ENCODE results near the gene ZNF138. TPM values are rescaled to one million over a fixed set of nuclear protein-coding genes. Genes with fewer than 3 reads are reported as not detected.
"Not testable (repeated sequence)": the region's sequence is repeated elsewhere in the genome, so short reads cannot be mapped to it uniquely, and the experiment has no call there.

The ZNF138 gene
- total and polyA plus RNA-seq, 3 donors from 2014 or later: 3.9 to 19.1 (median 13.1) TPM

DNA sequence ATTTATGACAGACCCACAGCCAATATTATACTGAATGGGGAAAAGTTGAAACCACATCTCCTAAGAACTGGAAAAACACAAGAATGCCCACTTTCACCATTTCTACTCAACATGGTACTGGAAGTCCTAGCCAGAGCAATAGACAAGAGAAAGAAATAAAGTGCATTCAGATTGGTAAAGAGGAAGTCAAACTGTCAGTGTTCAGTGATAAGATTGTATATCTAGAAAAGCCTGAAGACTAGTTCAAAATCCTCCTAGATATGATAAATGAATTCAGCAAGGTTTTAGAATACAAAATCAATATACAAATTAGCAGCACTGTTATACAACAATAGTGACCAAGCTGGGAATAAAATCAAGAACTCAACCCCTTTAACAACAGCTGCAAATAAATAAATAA lies 6.9 kb upstream of the ZNF138 start:
- DNase-seq: no peak
- Histone ChIP-seq H3K36me3 (ENCODE audit: low read depth, missing control alignments) (no peaks in the 10 kb centered on the region), H3K27me3 (no peaks in the 10 kb centered on the region), H3K27ac (no peak overlapping the region), H3K9me3 (no peaks in the 10 kb centered on the region), H3K4me3 (no peak overlapping the region), H3K4me1 (no peaks in the 10 kb centered on the region)
- no peak for TF ChIP-seq POLR2A (IDR thresholded peaks at IDR 0.05)
- TF ChIP-seq, protein P1, sequence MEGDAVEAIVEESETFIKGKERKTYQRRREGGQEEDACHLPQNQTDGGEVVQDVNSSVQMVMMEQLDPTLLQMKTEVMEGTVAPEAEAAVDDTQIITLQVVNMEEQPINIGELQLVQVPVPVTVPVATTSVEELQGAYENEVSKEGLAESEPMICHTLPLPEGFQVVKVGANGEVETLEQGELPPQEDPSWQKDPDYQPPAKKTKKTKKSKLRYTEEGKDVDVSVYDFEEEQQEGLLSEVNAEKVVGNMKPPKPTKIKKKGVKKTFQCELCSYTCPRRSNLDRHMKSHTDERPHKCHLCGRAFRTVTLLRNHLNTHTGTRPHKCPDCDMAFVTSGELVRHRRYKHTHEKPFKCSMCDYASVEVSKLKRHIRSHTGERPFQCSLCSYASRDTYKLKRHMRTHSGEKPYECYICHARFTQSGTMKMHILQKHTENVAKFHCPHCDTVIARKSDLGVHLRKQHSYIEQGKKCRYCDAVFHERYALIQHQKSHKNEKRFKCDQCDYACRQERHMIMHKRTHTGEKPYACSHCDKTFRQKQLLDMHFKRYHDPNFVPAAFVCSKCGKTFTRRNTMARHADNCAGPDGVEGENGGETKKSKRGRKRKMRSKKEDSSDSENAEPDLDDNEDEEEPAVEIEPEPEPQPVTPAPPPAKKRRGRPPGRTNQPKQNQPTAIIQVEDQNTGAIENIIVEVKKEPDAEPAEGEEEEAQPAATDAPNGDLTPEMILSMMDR (IDR thresholded peaks at IDR 0.05): no peak
- intact Hi-C loops (cut with DNase I; ENCODE audit: low total_unique reads): no loop called here

DNA sequence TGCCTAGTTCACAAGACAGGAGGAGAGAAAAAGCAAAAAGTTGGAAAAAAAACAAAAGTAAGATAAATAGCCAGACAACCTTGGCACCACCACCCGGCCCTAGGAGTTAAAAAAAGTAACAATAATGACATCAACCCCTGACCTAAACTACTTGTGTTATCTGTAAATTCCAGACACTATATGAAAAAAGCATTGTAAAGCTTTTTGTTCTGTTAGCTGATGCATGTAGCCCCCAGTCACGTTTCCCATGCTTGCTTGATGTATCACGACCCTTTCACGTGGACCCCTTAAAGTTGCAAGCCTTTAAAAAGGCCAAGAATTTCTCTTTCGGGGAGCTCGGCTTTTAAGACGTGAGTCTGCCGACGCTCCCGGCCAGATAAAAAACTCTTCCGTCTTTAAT lies 5.0 kb upstream of the ZNF138 start:
- H3K4me1 ChIP-seq; H3K27ac ChIP-seq; H3K27me3 ChIP-seq; H3K9me3 ChIP-seq; H3K36me3 ChIP-seq (ENCODE audit: low read depth, missing control alignments); H3K4me3 ChIP-seq; DNase-seq; intact Hi-C loops (cut with DNase I; ENCODE audit: low total_unique reads): not testable (repeated sequence)
- 43 to 44% methylated on average over 11 of the region's 11 CpGs for WGBS, 2 donors

DNA sequence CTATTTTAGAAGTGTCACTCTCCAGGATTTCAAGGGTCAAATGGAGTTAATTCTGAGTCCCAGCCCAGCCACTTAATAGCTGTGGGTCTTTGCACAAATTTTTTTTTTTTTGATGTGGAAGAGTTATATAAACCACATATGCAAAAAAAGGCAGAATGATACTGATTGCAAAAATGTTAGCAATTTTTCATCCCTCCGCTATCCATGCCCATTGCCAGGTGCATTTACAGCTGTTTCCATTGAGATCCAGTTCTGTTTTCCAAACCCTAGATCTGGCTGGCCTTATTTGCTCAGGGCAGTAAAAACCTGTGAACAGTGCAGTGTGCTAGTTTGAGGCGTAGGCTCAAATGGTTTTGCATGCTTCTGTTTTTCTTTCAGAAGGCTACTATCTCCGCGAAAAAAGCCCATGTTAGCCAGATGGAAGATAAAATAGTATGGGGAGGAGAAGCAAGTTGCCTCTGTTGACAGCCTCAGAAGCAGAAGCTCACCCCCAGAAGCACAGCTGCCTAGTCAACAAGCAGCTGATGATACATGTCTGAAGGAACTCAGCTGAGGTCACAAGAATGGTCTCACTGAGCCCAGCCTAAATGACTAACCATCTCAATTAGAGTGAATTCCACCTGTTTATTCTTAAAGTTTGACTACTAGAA lies 997 bp upstream of the ZNF138 start:
- H3K36me3 ChIP-seq (ENCODE audit: low read depth, missing control alignments): no peaks in the 10 kb centered on the region
- TF ChIP-seq POLR2A (IDR thresholded peaks at IDR 0.05): no peak
- TF ChIP-seq, protein P1 (IDR thresholded peaks at IDR 0.05): no peak
- 66 to 82% methylated on average over 4 of the region's 4 CpGs for WGBS, 2 donors
- H3K4me3 ChIP-seq: no peak overlapping the region
- peaks cover 4% of the 10 kb centered on the region for H3K4me1 ChIP-seq
- intact Hi-C loops (cut with DNase I; ENCODE audit: low total_unique reads): no loop called here
- H3K27me3 ChIP-seq: no peaks in the 10 kb centered on the region
- H3K9me3 ChIP-seq: no peaks in the 10 kb centered on the region
- peak overlapping the region in 1 of 2 donors; percentile 85 for H3K27ac ChIP-seq
- DNase-seq: no peak

DNA sequence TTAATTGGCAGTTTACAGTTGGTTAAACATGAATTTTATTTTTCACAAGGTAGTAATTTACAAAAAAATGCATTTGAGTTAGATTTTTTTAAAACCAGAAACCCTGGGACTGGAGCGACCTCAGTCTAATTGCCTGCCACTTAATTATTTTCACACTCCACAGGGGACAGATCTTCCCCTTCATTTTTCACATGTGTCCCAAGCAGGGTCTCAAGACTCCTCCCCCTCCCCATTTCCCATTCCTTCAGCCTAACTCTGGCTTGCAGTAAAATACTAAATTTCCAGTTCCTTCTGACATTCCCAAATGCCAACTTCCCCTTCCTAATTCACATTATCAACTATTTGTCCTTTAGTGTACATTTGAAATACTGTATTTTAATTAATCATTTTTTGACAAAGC lies 948 bp downstream of the ZNF138 start:
- TF ChIP-seq, protein P1 (IDR thresholded peaks at IDR 0.05): no peak
- no peak for TF ChIP-seq POLR2A (IDR thresholded peaks at IDR 0.05)
- Histone ChIP-seq H3K27me3 (no peaks in the 10 kb centered on the region), H3K36me3 (ENCODE audit: low read depth, missing control alignments) (no peaks in the 10 kb centered on the region), H3K9me3 (no peaks in the 10 kb centered on the region), H3K4me1 (peaks cover 4% of the 10 kb centered on the region), H3K27ac (peak overlapping the region in 1 of 2 donors; percentile 87), H3K4me3 (peak overlapping the region in 1 of 2 donors; percentile 89)
- 7 to 15% methylated on average over 1 of the region's 1 CpG for WGBS, 2 donors
- DNase-seq: no peak
- intact Hi-C loops (cut with DNase I; ENCODE audit: low total_unique reads): no loop called here

DNA sequence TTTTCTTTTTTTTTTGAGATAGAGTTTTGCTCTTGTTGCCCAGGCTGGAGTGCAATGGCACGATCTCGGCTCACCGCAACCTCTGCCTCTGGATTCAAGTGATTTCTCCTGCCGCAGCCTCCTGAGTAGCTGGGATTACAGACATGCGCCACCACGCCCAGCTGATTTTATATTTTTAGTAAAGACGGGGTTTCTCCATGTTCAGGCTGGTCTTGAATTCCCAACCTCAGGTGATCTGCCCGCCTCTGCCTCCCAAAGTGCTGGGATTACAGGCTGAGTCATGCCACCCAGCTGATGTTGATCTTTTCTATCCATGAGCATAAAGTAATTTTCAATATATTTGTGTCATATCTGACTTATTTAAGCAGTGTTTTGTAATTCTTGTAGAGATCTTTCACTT lies 4.9 kb downstream of the ZNF138 start:
- H3K9me3 ChIP-seq; H3K4me1 ChIP-seq; intact Hi-C loops (cut with DNase I; ENCODE audit: low total_unique reads); H3K4me3 ChIP-seq; H3K27me3 ChIP-seq; DNase-seq; H3K36me3 ChIP-seq (ENCODE audit: low read depth, missing control alignments); H3K27ac ChIP-seq: not testable (repeated sequence)
- WGBS, 2 donors: 95 to 98% methylated on average over 8 of the region's 8 CpGs

DNA sequence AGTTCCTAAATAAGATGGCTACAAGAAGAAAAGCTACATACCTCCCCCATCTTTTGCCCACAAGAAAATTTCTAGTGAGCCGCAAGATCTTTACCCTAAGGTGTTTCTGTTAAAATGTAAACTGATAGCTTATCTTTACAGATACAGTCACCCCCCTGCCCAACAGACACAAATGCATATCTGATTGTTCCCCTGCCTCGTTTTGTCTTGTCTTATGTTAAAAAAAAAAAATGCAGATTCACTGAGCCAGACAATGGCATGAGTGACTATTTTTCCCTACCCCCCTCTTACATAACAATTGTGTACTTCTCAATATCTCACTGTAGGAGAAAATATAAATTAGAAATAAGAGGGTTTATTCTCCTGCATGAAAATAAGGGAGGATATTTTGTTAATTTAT lies 8.5 kb downstream of the ZNF138 start:
- 49 to 71% methylated on average over 2 of the region's 2 CpGs for WGBS, 2 donors
- no peaks in the 10 kb centered on the region for H3K27me3 ChIP-seq
- H3K27ac ChIP-seq: no peak overlapping the region
- TF ChIP-seq, protein P1 (IDR thresholded peaks at IDR 0.05): no peak
- TF ChIP-seq POLR2A (IDR thresholded peaks at IDR 0.05): no peak
- no peaks in the 10 kb centered on the region for H3K36me3 ChIP-seq (ENCODE audit: low read depth, missing control alignments)
- H3K4me1 ChIP-seq: no peaks in the 10 kb centered on the region
- intact Hi-C loops (cut with DNase I; ENCODE audit: low total_unique reads): no loop called here
- no peak for DNase-seq
- no peaks in the 10 kb centered on the region for H3K9me3 ChIP-seq
- H3K4me3 ChIP-seq: no peak overlapping the region

Measured in testis (tissue), 3 donors.